ENCODE measurements around the gene WDTC1. TPM values are rescaled to one million over a fixed set of nuclear protein-coding genes. Genes with fewer than 3 reads are reported as not detected.
"Not testable (repeated sequence)": the region's sequence is repeated elsewhere in the genome, so short reads cannot be mapped to it uniquely, and the experiment has no call there.

Gene WDTC1
- total RNA-seq, 1 experiment from 2014 or later, result 23.7 TPM

GRCh38 chr1:27285274-27285660, 50.8 kb downstream of the WDTC1 start:
- CTCF ChIA-PET, result no interaction called here
- no peaks in the 10 kb centered on the region for H3F3A ChIP-seq (ENCODE audit: low read length, unreplicated experiment)
- no peak overlapping the region for H3K9ac ChIP-seq (ENCODE audit: low read length)
- intact Hi-C loops (cut with micrococcal nuclease), result no loop called here
- ATAC-seq (no peak), DNase-seq (no peak)
- no peaks in the 10 kb centered on the region for H3K9me2 ChIP-seq (replicated peaks; ENCODE audit: low read length)
- H3K9me3 ChIP-seq (ENCODE audit: low read length), result no peaks in the 10 kb centered on the region
- TF ChIP-seq EZH2phosphoT487 (IDR thresholded peaks at IDR 0.05; ENCODE audit: borderline replicate concordance, low read length) (no peak), CTCF (conservative IDR thresholded peaks at IDR 0.05; ENCODE audit: low read depth, low read length) (no peak), EZH2 (IDR thresholded peaks at IDR 0.05; ENCODE audit: low read length, unreplicated experiment) (no peak)
- no peak overlapping the region for H3K4me3 ChIP-seq (ENCODE audit: low read length)
- H3K4me1 ChIP-seq (ENCODE audit: insufficient read depth, low read length), result no peaks in the 10 kb centered on the region
- BruUV-seq (replicated peaks), result no TSS peak
- no peak overlapping the region for H3K27ac ChIP-seq (ENCODE audit: low read length)
- H2AFZ ChIP-seq (ENCODE audit: low read length), result no peak overlapping the region
- H3K79me2 ChIP-seq (ENCODE audit: low read length), result no peaks in the 10 kb centered on the region
- no peak overlapping the region for H3K4me2 ChIP-seq (ENCODE audit: low read length)
- H3K36me3 ChIP-seq (ENCODE audit: low read depth, low read length), result no peaks in the 10 kb centered on the region
- no peaks in the 10 kb centered on the region for H4K20me1 ChIP-seq (ENCODE audit: low read length)
- H3K27me3 ChIP-seq (ENCODE audit: low read length), result no peaks in the 10 kb centered on the region
- POLR2A ChIA-PET (ENCODE audit: unreplicated experiment), result no interaction called here

- H4K20me1 ChIP-seq (ENCODE audit: low read length); H3K4me1 ChIP-seq (ENCODE audit: insufficient read depth, low read length); H3K9me2 ChIP-seq (replicated peaks; ENCODE audit: low read length); H3K4me2 ChIP-seq (ENCODE audit: low read length); H3K36me3 ChIP-seq (ENCODE audit: low read depth, low read length); BruUV-seq (replicated peaks); DNase-seq; CTCF ChIA-PET; intact Hi-C loops (cut with micrococcal nuclease); ATAC-seq; POLR2A ChIA-PET (ENCODE audit: unreplicated experiment); H3K27me3 ChIP-seq (ENCODE audit: low read length); H2AFZ ChIP-seq (ENCODE audit: low read length); H3K9ac ChIP-seq (ENCODE audit: low read length); H3K9me3 ChIP-seq (ENCODE audit: low read length); H3K4me3 ChIP-seq (ENCODE audit: low read length); H3K27ac ChIP-seq (ENCODE audit: low read length); H3K79me2 ChIP-seq (ENCODE audit: low read length); H3F3A ChIP-seq (ENCODE audit: low read length, unreplicated experiment): not testable (repeated sequence)
Observed at GRCh38 chr1:27285821-27286220, 51.4 kb downstream of the WDTC1 start.

- H3K36me3 ChIP-seq (ENCODE audit: low read depth, low read length); H2AFZ ChIP-seq (ENCODE audit: low read length); H3K9ac ChIP-seq (ENCODE audit: low read length); BruUV-seq (replicated peaks); H3K9me2 ChIP-seq (replicated peaks; ENCODE audit: low read length); DNase-seq; H3K9me3 ChIP-seq (ENCODE audit: low read length); intact Hi-C loops (cut with micrococcal nuclease); H3K27ac ChIP-seq (ENCODE audit: low read length); CTCF ChIA-PET; POLR2A ChIA-PET (ENCODE audit: unreplicated experiment); H3K4me2 ChIP-seq (ENCODE audit: low read length); H3K27me3 ChIP-seq (ENCODE audit: low read length); H4K20me1 ChIP-seq (ENCODE audit: low read length); H3K4me3 ChIP-seq (ENCODE audit: low read length); H3F3A ChIP-seq (ENCODE audit: low read length, unreplicated experiment); H3K79me2 ChIP-seq (ENCODE audit: low read length); ATAC-seq: not testable (repeated sequence)
- peaks cover 11% of the 10 kb centered on the region for H3K4me1 ChIP-seq (ENCODE audit: insufficient read depth, low read length)
Observed at GRCh38 chr1:27289125-27289524, 54.7 kb downstream of the WDTC1 start.

- Histone ChIP-seq H3K9me2 (replicated peaks; ENCODE audit: low read length) (no peaks in the 10 kb centered on the region), H3K9me3 (ENCODE audit: low read length) (no peaks in the 10 kb centered on the region), H3K4me2 (ENCODE audit: low read length) (no peak overlapping the region), H3F3A (ENCODE audit: low read length, unreplicated experiment) (no peaks in the 10 kb centered on the region), H3K27me3 (ENCODE audit: low read length) (no peaks in the 10 kb centered on the region), H3K36me3 (ENCODE audit: low read depth, low read length) (no peaks in the 10 kb centered on the region; the same call in 1 of the 2 replicates), H3K4me3 (ENCODE audit: low read length) (no peak overlapping the region), H3K9ac (ENCODE audit: low read length) (no peak overlapping the region), H2AFZ (ENCODE audit: low read length) (no peak overlapping the region), H4K20me1 (ENCODE audit: low read length) (no peaks in the 10 kb centered on the region), H3K79me2 (ENCODE audit: low read length) (no peaks in the 10 kb centered on the region), H3K4me1 (ENCODE audit: insufficient read depth, low read length) (peaks cover 11% of the 10 kb centered on the region), H3K27ac (ENCODE audit: low read length) (no peak overlapping the region)
- POLR2A ChIA-PET (ENCODE audit: unreplicated experiment), result no interaction called here
- intact Hi-C loops (cut with micrococcal nuclease), result no loop called here
- BruUV-seq (replicated peaks), result no TSS peak
- TF ChIP-seq CTCF (conservative IDR thresholded peaks at IDR 0.05; ENCODE audit: low read depth, low read length) (no peak), EZH2 (IDR thresholded peaks at IDR 0.05; ENCODE audit: low read length, unreplicated experiment) (no peak), EZH2phosphoT487 (IDR thresholded peaks at IDR 0.05; ENCODE audit: borderline replicate concordance, low read length) (no peak)
- CTCF ChIA-PET, result no interaction called here
- ATAC-seq (no peak), DNase-seq (no peak)
Observed at GRCh38 chr1:27290581-27290980, 56.1 kb downstream of the WDTC1 start.
